ENCODE measurements around the gene ASIC2.
"Not testable (repeated sequence)": the region's sequence is repeated elsewhere in the genome, so short reads cannot be mapped to it uniquely, and the experiment has no call there.

GRCh38 chr17:32981611-32982010 lies 311.5 kb downstream of the ASIC2 start:
- not testable (repeated sequence) for TF ChIP-seq CTCF (IDR thresholded peaks at IDR 0.05; ENCODE audit: low read length); EZH2 (IDR thresholded peaks at IDR 0.05; ENCODE audit: borderline replicate concordance, low read length)

Data from OCI-LY1 (cell line).